HG02610 (cell line): ENCODE measurements around the gene LRCH1.

Experiments used
- ATAC-seq: cut with Tn5 transposase; IDR thresholded peaks from one replicate; pipeline ENCODE4 v1.9.1; 2021; ENCODE audit warnings: mild to moderate bottlenecking, moderate library complexity; ENCODE audit not compliant: unreplicated experiment

LRCH1 gene

GRCh38 chr13:46632176-46632575 is 79.2 kb downstream of the LRCH1 start:
- no peak for ATAC-seq

GRCh38 chr13:46633416-46633815 is 80.4 kb downstream of the LRCH1 start:
- no peak for ATAC-seq

- no peak for ATAC-seq
Observed at GRCh38 chr13:46636451-46636850, 83.5 kb downstream of the LRCH1 start.

GRCh38 chr13:46637213-46637612 is 84.2 kb downstream of the LRCH1 start:
- ATAC-seq = no peak

- ATAC-seq = no peak
Observed at GRCh38 chr13:46638262-46638661, 85.3 kb downstream of the LRCH1 start.

GRCh38 chr13:46639033-46639981 is 86.3 kb downstream of the LRCH1 start:
- peak; percentile 81 for ATAC-seq

- no peak for ATAC-seq
Observed at GRCh38 chr13:46640843-46641242, 87.9 kb downstream of the LRCH1 start.

- ATAC-seq = no peak
Observed at GRCh38 chr13:46641274-46642081, 88.5 kb downstream of the LRCH1 start.

GRCh38 chr13:46642254-46642653 is 89.3 kb downstream of the LRCH1 start:
- no peak for ATAC-seq

- no peak for ATAC-seq
Observed at GRCh38 chr13:46643165-46643777, 90.3 kb downstream of the LRCH1 start.

- no peak for ATAC-seq
Observed at GRCh38 chr13:46644816-46645215, 91.8 kb downstream of the LRCH1 start.

GRCh38 chr13:46647512-46648065 is 94.6 kb downstream of the LRCH1 start:
- no peak for ATAC-seq

GRCh38 chr13:46648166-46648607 is 95.2 kb downstream of the LRCH1 start:
- ATAC-seq = peak; percentile 80

- ATAC-seq = no peak
Observed at GRCh38 chr13:46649816-46650215, 96.8 kb downstream of the LRCH1 start.

- ATAC-seq = no peak
Observed at GRCh38 chr13:46654951-46655350, 102.0 kb downstream of the LRCH1 start.

- no peak for ATAC-seq
Observed at GRCh38 chr13:46655377-46656180, 102.6 kb downstream of the LRCH1 start.

GRCh38 chr13:46656786-46657185 is 103.8 kb downstream of the LRCH1 start:
- peak; percentile 94 for ATAC-seq

GRCh38 chr13:46659413-46660065 is 106.6 kb downstream of the LRCH1 start:
- ATAC-seq = no peak

- ATAC-seq = no peak
Observed at GRCh38 chr13:46660416-46660815, 107.4 kb downstream of the LRCH1 start.

- no peak for ATAC-seq
Observed at GRCh38 chr13:46660857-46661256, 107.9 kb downstream of the LRCH1 start.
